EL (cell line): ENCODE data around the gene CLIC1.
"Not testable (repeated sequence)": the region's sequence is repeated elsewhere in the genome, so short reads cannot be mapped to it uniquely, and the experiment has no call there.

ENCODE experiments used
- DNase-seq: peaks from one replicate; pipeline ENCODE4 v3.0.0-alpha.2; 2016

CLIC1 gene

DNA sequence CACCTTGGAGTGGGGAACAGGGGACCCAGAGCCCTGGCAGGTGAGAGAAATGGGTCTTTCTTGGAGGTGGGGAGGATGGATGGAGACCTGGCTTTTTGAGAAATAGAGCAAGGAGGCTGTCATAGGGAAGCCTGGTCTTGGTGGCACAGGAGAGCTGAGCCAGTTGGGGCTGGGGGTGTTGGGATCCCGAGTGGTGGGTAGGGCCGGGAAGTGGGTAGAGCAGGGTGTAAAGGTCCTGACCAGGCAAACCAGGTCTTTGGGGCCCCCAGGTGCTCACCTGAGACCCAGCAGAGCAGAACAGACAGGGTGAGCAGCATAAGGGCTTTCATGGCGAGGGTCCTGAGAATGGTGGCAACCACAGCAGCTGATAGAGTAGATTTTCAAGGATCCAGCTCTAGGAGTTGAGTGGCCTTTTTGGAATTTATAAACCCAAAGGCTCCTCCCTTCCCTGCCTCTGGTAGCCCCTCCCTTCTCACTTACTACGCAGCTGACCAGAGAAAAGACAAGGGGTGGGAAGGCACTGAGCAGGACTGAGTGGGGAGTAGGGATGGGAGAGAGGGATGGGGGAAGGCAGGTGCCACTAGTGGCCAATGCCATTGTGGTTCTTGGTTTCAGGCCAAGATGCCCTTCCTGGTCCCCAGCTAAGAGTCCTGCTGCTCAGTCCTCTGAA lies 14.8 kb downstream of the CLIC1 start, which contains the start of gene LY6G6C:
LY6G6C (minus strand) TSS at position 396 of the 670 bp plus-strand sequence; CDS start at position 329, 67 bp downstream.
- no peak for DNase-seq

DNA sequence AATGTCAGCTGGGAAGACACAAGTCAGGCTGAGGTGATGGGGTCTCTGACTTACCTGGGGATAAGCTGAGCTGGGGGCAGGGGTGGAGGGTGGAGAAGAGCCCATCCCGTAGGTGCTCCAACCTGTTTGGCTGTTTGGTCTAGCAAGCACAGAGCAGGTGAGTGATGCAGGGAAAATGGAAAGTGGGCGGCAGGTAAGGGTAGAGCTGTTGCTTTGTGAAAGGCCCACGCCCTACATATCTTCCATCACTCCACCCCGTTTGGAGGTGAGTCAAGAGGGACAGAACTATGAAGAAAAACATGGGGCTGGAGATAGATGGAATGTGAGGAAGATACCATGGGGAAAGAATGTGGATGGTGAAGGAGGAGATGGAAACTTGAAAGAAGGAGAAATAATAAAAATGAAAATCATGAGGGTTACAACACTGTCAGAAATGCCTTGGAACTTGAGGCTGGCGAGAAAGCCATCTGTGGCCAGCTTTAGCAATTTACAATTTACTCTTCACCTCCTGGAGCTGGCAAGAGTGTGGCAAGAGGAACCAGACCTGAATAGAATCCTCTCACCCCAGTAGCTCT lies 16.0 kb downstream of the CLIC1 start:
- no peak for DNase-seq

GRCh38 chr6:31719001-31719400 lies 17.3 kb downstream of the CLIC1 start:
- DNase-seq = no peak

- no peak for DNase-seq
Observed at GRCh38 chr6:31718265-31718664, 18.1 kb downstream of the CLIC1 start.

- no peak for DNase-seq
Observed at GRCh38 chr6:31717499-31718222, 18.7 kb downstream of the CLIC1 start.

DNA sequence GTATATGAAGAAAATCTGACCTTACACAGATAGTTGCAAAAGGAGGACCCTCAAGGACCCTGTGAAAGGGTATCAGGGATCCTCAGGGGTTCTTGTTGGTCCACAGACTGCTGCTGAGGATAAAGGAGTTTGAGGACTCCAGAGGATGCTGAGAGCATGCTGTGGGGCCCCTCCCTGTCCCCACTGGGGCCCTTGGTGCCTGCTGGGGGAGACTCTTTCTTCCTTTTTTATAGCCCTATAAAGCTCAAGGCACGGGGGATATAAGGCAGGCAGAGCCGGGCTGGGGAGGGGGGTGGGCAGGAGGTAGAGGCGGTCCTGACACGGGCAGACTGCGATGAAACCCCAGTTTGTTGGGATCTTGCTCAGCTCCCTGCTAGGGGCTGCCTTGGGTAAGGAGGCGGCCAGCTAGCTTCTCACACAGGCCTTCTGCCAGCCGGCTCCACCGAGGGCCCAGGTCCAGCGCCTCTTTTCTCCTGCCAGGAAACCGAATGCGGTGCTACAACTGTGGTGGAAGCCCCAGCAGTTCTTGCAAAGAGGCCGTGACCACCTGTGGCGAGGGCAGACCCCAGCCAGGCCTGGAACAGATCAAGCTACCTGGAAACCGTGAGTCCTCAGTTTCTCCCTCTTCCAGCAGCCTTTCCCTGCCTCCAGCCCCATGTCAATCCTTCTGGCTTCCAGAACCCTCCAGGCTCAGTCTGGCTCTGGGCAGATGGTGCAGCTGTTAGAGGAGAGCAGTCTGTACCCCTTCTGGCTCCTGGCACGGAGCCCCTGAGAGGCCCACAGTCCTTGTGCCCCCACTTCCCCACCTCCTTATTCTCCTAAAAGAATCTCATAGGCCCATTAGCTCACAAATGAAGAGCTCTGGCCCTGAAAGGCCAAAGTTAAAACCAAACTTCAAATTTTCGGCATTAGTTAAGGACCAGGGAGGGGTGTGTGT lies 21.0 kb downstream of the CLIC1 start, which contains the start of gene LY6G6D:
LY6G6D (plus strand) TSS at position 327 of the 937 bp plus-strand sequence; CDS start at position 335, 8 bp downstream.
- no peak for DNase-seq

DNA sequence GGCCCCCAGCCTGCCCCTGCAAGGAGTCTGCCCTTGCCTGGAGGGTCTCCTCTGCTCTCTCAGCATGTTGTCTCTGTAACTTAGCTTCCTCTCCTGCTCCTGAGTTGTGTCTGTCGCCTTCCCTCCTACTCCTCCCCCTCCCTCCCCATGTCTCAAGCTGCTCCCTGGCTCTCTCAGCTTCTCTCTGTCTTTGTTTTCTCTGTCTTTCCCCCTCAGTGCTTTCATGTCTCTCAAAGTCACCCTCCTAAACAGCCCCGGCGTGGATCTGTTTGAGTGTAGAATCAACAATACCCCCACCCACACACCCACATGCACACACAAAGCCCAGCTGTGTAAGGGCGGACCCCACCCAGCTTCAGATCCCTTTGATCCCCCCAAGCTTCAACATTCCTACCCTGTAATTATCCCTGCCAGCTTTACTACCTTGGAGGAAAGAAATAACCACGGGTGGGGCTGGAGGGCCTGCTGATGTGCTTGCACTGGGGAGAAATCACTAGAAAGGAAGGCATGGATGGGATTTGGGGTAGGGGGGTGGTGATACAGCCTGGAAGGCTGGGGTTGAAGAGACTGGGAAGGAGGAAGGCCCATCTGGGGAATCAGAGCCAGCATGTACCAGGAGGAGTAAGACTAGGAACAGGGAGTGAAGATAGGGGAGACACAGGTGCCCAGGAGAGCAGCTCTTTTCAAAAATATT lies 22.2 kb downstream of the CLIC1 start:
- no peak for DNase-seq

GRCh38 chr6:31713465-31713864 lies 22.9 kb downstream of the CLIC1 start:
- no peak for DNase-seq

GRCh38 chr6:31712296-31712695 lies 24.0 kb downstream of the CLIC1 start:
- no peak for DNase-seq

DNA sequence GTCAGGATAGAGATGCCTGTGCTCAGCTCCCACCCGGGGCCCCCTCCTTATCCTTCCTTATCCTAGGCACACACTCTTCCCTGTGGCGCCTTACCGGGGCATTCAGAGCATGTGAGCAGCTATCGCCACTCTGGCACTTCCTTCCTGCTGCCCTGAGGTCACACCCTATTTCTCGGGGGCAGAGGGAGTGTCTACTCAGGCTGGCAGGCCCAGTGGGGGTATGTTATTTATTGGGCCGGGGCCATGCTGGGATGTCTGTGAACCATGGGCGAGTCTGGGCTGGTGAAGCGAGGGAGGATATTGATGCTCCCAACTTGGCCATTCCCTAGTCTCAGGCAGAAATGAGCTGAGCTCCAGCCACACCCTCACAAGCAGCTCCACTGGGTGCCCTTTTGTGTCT lies 25.1 kb downstream of the CLIC1 start:
- DNase-seq = no peak

- no peak for DNase-seq
Observed at GRCh38 chr6:31710523-31711219, 25.7 kb downstream of the CLIC1 start.

DNA sequence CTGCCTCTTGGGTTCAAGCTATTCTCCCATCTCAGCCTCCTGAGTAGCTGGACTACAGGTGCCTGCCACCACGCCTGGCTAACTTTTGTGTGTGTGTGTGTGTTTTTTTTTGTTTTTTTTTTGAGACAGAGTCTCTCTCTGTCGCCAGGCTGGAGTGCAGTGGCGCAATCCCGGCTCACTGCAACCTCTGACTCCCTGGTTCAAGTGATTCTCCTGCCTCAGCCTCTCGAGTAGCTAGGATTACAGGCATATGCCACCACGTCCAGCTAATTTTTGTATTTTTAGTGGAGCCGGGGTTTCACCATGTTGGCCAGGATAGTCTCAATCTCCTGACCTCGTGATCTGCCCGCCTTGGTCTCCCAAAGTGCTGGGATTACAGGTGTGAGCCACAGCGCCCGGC lies 27.2 kb downstream of the CLIC1 start:
- not testable (repeated sequence) for DNase-seq

DNA sequence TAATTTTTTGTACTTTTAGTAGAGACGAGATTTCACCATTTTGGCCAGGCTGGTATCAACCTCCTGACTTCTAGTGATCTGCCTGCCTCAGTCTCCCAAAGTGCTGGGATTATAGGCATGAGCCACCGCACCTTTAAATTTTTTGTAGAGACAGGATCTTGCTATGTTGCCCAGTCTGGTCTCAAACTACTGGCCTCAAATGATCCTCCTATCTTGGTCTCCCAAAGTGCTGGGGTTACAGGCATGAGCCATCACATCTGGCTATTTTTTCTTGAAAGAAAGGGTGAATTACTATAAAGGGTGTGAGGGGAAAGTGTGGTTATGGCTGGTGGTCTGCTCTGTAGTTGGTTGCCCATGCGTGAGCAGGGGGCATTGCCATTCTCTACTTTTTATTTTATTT lies 28.1 kb downstream of the CLIC1 start:
- DNase-seq = no peak

- no peak for DNase-seq
Observed at GRCh38 chr6:31707701-31708100, 28.6 kb downstream of the CLIC1 start.

- DNase-seq = no peak
Observed at GRCh38 chr6:31706599-31706998, 29.7 kb downstream of the CLIC1 start, which contains the start of gene LY6G6F. TSS of gene LY6G6F (plus strand) at chr6:31706866. CDS start at chr6:31706907, 41 bp downstream.

DNA sequence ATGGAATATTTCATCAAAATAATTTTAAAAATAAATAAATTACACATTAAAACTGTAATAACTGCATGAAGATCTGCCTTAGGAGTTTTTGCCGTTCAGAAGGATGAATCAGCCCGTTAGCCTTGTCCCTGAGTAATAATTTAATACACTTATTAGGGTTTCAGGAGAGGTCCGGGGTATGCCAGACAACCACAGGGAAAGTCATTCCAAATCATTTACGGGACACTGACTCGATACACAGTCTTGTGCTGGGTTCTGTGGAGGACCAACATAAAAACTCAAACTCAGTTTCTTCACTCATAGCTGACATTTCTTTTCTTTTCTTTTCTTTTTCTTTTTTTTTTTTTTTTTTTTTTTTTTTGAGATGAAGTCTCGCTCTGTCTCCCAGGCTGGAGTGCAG lies 30.4 kb downstream of the CLIC1 start:
- peak; percentile 28 for DNase-seq

DNA sequence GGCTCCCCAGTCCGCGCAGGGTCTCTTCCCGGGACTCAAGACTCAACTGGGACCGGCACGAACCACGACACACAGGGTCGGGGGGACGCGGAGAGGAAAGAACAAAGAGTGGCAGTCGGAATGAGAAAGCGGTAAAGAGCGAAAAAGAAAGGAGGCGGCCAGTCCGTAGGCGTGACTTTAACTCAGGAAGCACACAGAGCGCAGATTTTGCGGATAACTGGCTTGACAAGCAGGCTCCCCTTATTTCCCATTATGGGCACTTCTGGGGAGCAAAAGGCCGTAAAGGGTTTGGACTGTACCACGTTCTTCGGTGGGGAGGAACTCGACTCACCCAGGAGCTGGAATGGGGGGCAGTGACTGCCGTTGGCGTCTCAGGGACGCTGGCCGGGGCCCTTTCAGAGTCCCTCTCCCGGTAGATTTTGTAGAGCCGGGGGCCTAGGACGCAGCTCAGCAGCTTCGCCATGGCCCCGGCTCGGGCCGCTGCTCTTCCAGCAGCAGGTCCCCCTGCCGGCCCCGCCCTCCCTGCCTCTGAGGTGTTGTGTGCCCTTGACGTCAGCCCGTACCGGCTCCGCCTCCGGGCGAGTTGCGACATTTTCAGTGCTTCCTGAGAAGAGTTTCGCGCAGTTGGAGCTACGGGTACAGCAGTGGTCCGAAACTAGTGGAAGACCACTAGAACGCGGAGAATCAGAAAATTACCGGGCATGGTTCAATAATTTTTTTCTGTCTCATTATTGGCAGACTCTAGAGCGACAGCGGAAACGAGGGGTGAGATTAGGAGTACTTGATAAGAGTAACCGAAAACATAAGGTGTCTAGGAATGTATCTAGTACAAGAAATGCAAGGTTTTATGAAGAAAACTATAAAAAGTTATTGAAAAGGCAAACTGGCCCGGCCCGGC lies 33.3 kb downstream of the CLIC1 start, which contains the start of gene ABHD16A:
ABHD16A (minus strand) TSS at position 506 of the 898 bp plus-strand sequence; CDS start at position 463, 43 bp downstream.
- peak; percentile 99 for DNase-seq

GRCh38 chr6:31702405-31702818 lies 33.9 kb downstream of the CLIC1 start:
- DNase-seq = no peak

DNA sequence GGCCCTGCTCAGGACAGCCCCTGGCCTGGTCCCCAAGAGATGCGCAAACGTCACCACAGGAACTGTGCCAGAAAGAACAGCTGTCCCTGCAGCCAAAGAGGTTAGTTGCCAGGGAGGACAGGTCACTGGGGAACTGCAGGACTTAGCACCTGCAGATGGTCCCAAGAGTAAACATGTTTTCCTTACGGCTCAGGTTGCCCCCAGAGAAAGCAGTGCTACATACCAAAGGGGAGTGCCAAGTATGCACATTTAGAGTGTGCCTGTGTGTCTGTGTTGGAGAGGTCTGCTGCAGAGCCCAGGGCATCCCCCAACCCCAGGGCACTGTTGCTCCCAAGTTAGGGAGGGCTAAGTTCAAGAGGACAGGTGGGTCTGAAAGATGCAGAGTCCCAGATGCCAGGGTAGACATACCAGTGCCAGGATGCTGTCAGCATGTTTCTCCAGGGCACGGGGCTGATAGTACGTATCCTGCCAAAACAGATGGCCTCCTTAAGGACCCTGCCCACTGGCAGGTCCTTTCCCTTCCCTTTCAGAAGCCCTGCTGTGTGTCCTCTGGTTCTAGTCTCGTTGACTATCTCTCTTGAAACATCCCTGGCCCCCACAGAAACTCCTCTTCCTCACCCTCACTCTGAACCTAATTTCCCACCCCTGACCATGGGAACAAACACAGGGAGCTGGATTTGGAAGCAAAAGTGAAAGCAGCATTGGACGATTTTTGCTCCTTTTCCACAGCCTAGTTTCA lies 34.5 kb downstream of the CLIC1 start:
- DNase-seq = peak; percentile 30
